ENCODE results near the gene ATF2. TPM values are rescaled to one million over a fixed set of nuclear protein-coding genes. Genes with fewer than 3 reads are reported as not detected.

Gene ATF2
- total and polyA plus RNA-seq, 2 donors (not counting 1 experiment from before 2014, with no cell fraction given), result 52.7 to 64.5 TPM

DNA sequence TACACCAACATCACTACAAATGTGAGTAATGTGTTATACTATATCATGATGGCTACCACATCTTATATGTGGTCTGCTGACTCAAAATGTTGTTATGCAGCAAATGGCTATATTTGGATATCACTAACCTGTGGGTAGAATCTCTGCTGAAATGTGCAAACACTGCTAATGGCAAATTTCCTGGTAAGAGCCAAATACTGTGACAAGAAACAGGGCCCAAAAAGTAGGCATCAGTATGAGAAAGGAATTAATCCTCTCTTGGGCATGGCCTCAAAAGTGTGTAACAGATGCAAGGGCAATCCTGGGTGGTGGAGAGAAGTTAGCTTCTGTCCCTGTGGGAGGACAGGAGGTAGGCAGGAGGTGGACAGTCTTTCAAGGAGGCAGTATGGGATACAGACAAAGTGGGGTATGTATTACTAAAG is 13.3 kb downstream of the ATF2 start:
- H3K27ac ChIP-seq (ENCODE audit: insufficient read depth, low read length), result no peak overlapping the region
- H3K36me3 ChIP-seq (ENCODE audit: control insufficient read depth, insufficient read depth, low read length), result peaks cover 1% of the 10 kb centered on the region
- no peak overlapping the region for H3K9ac ChIP-seq (ENCODE audit: insufficient read depth, low read length)
- no peak overlapping the region for H3K4me3 ChIP-seq (replicated peaks in 1 of 4; ENCODE audit: control extremely low read depth in 1 of 4, insufficient read depth in 1 of 4, low read depth in 3 of 4, low read length in 4 of 4)
- no peak overlapping the region for H2AFZ ChIP-seq (ENCODE audit: low read length)
- H3K4me2 ChIP-seq (ENCODE audit: extremely low read depth, insufficient read depth, low read length), result peak overlapping the region; percentile 48
- no peaks in the 10 kb centered on the region for H3K27me3 ChIP-seq (ENCODE audit: control insufficient read depth, insufficient read depth, low read length)
- no peaks in the 10 kb centered on the region for H3K9me3 ChIP-seq (ENCODE audit: control insufficient read depth, insufficient read depth, low read depth, low read length)
- no peaks in the 10 kb centered on the region for H4K20me1 ChIP-seq (ENCODE audit: control insufficient read depth, extremely low read depth, insufficient read depth, low read length)
- H3K4me1 ChIP-seq (ENCODE audit: control insufficient read depth, extremely low read depth, insufficient read depth, low read length), result peaks cover 7% of the 10 kb centered on the region
- peak; percentile 64 to 89 for DNase-seq (ENCODE audit: low read depth in 2 of 2)
- H3K79me2 ChIP-seq (ENCODE audit: control insufficient read depth, insufficient read depth, low read length), result peaks cover 70% of the 10 kb centered on the region
- TF ChIP-seq, protein P1, sequence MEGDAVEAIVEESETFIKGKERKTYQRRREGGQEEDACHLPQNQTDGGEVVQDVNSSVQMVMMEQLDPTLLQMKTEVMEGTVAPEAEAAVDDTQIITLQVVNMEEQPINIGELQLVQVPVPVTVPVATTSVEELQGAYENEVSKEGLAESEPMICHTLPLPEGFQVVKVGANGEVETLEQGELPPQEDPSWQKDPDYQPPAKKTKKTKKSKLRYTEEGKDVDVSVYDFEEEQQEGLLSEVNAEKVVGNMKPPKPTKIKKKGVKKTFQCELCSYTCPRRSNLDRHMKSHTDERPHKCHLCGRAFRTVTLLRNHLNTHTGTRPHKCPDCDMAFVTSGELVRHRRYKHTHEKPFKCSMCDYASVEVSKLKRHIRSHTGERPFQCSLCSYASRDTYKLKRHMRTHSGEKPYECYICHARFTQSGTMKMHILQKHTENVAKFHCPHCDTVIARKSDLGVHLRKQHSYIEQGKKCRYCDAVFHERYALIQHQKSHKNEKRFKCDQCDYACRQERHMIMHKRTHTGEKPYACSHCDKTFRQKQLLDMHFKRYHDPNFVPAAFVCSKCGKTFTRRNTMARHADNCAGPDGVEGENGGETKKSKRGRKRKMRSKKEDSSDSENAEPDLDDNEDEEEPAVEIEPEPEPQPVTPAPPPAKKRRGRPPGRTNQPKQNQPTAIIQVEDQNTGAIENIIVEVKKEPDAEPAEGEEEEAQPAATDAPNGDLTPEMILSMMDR (conservative IDR thresholded peaks at IDR 0.05 in 1 of 2, IDR thresholded peaks at IDR 0.05 in 1 of 2; ENCODE audit: low read depth in 1 of 2, low read length in 2 of 2), result no peak
- no peak for TF ChIP-seq EZH2 (IDR thresholded peaks at IDR 0.05; ENCODE audit: low read length, missing control alignments)

DNA sequence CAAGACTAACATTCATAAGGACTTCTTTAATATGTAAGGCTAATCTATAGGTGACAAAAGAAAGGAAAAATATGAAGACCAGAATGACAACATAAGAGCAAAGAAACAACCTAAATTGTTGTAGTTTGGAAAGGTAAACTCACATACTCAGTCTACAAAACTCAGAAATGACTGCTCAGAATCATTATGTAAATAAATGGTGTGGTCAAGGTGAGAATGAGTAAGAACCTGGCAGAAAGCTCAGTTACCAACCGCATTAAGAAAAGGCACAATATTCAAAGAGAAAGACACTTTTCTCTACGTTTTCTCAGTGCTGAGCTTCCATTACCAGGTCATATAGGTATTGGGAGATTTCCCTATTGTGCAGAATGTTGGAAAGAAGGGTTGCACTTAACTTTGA is 15.8 kb downstream of the ATF2 start:
- Histone ChIP-seq H3K4me3 (replicated peaks in 1 of 4; ENCODE audit: control extremely low read depth in 1 of 4, insufficient read depth in 1 of 4, low read depth in 3 of 4, low read length in 4 of 4) (no peak overlapping the region), H3K36me3 (ENCODE audit: control insufficient read depth, insufficient read depth, low read length) (peaks cover 2% of the 10 kb centered on the region), H3K27ac (ENCODE audit: insufficient read depth, low read length) (no peak overlapping the region), H3K4me2 (ENCODE audit: extremely low read depth, insufficient read depth, low read length) (no peak overlapping the region), H3K9me3 (ENCODE audit: control insufficient read depth, insufficient read depth, low read depth, low read length) (no peaks in the 10 kb centered on the region), H3K27me3 (ENCODE audit: control insufficient read depth, insufficient read depth, low read length) (no peaks in the 10 kb centered on the region), H3K4me1 (ENCODE audit: control insufficient read depth, extremely low read depth, insufficient read depth, low read length) (peaks cover 7% of the 10 kb centered on the region), H4K20me1 (ENCODE audit: control insufficient read depth, extremely low read depth, insufficient read depth, low read length) (no peaks in the 10 kb centered on the region), H3K9ac (ENCODE audit: insufficient read depth, low read length) (no peak overlapping the region), H2AFZ (ENCODE audit: low read length) (no peak overlapping the region), H3K79me2 (ENCODE audit: control insufficient read depth, insufficient read depth, low read length) (peaks cover 64% of the 10 kb centered on the region)
- TF ChIP-seq, protein P1 (conservative IDR thresholded peaks at IDR 0.05 in 1 of 2, IDR thresholded peaks at IDR 0.05 in 1 of 2; ENCODE audit: low read depth in 1 of 2, low read length in 2 of 2), result no peak
- TF ChIP-seq EZH2 (IDR thresholded peaks at IDR 0.05; ENCODE audit: low read length, missing control alignments), result no peak
- peak in 1 of 2 donors; percentile 33 for DNase-seq (ENCODE audit: low read depth in 2 of 2)

DNA sequence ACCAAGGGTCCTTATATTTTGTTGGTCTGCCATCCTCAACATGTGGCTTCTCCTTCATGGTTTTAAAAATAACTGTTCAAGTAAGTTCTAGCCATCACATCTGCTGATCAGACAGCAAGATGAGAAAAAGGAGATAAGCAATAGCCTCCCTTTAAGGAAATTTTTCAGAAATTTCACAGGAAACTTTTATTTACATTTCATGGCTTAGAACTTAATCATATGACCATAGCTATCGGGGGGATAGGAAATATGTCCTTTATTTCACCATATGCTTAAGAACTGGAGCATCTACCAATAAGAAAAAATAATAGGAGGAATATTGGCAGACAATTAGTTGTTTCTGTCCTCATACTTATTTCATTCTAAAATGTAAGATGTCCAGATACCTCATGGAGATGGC is 16.2 kb downstream of the ATF2 start:
- peaks cover 62% of the 10 kb centered on the region for H3K79me2 ChIP-seq (ENCODE audit: control insufficient read depth, insufficient read depth, low read length)
- H3K4me3 ChIP-seq (replicated peaks in 1 of 4; ENCODE audit: control extremely low read depth in 1 of 4, insufficient read depth in 1 of 4, low read depth in 3 of 4, low read length in 4 of 4), result no peak overlapping the region
- H3K27ac ChIP-seq (ENCODE audit: insufficient read depth, low read length), result no peak overlapping the region
- no peaks in the 10 kb centered on the region for H3K9me3 ChIP-seq (ENCODE audit: control insufficient read depth, insufficient read depth, low read depth, low read length)
- no peaks in the 10 kb centered on the region for H4K20me1 ChIP-seq (ENCODE audit: control insufficient read depth, extremely low read depth, insufficient read depth, low read length)
- peaks cover 7% of the 10 kb centered on the region for H3K4me1 ChIP-seq (ENCODE audit: control insufficient read depth, extremely low read depth, insufficient read depth, low read length)
- peaks cover 2% of the 10 kb centered on the region for H3K36me3 ChIP-seq (ENCODE audit: control insufficient read depth, insufficient read depth, low read length)
- H3K4me2 ChIP-seq (ENCODE audit: extremely low read depth, insufficient read depth, low read length), result no peak overlapping the region
- H2AFZ ChIP-seq (ENCODE audit: low read length), result no peak overlapping the region
- no peaks in the 10 kb centered on the region for H3K27me3 ChIP-seq (ENCODE audit: control insufficient read depth, insufficient read depth, low read length)
- H3K9ac ChIP-seq (ENCODE audit: insufficient read depth, low read length), result no peak overlapping the region
- TF ChIP-seq, protein P1 (conservative IDR thresholded peaks at IDR 0.05 in 1 of 2, IDR thresholded peaks at IDR 0.05 in 1 of 2; ENCODE audit: low read depth in 1 of 2, low read length in 2 of 2), result no peak
- TF ChIP-seq EZH2 (IDR thresholded peaks at IDR 0.05; ENCODE audit: low read length, missing control alignments), result no peak
- no peak for DNase-seq (ENCODE audit: low read depth in 2 of 2)
